NCI-H526 treated with DMSO at 0.1 percent for 48 hours (cell line): ENCODE results near the gene PTPRD.

ENCODE experiments used
- DNase-seq: peaks from one replicate; lab custom pipeline; 2025; lab: John Stamatoyannopoulos, UW

Gene PTPRD

DNA sequence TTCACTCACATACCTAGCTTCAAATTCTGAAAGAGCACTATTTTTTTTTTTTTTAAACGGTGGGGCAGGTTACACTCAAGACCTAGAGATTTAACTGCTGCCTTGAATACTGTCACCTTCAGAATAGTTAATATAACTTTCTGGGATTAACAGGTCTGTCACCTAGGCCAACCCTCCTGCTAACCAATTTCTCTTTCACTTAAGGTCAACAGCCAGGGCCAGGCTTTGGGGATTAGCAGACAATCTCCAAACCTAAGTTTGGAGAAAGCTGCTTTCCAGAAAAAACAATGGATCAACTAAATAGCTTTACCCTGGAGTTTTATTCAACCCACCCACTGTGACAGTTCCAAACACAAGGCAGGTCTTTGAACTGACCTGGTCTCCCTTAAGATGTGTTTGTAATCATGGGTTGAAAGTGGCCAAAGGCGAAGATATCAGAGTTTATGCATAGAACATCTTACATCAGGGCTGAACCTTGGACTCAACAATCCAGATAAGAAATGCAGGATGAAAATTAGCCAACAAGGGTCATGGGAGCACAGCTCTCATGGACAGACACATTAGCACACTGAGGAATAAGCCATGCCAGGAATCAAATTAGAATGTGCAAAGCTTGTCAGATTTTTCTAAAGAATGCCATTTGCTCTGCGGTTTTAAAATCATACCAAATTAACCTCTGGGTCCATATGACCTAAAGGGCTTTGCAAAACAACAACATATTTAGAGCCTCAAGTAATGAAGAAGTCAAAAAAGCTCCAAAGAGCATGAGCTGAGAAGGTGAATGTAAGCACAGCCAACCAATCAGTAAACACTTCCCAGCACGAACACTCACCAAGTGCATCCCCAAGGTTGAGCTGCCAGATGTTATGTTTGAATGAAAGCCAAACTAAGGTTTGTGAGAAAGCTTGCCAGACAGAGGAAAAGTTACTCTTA lies 2274.7 kb downstream of the PTPRD start:
- DNase-seq: no peak

DNA sequence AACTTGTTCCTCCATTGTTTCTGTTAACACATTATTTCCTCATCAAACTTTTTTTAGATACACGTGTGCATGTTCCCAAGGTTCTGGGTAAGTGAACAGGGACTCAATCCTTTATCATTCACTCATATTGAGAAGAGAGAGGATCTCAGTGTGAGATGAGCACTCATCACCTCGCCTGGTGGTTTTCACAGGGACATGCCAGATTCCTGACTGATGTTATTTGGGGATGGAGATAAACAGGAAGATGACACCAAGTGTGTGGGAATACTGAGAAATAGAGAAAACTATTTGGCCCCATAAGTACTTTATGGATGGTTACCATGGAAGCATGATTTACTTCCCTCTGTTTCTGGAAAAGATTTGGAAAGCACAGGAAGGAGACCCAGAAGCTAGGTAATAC lies 2279.9 kb downstream of the PTPRD start:
- no peak for DNase-seq

DNA sequence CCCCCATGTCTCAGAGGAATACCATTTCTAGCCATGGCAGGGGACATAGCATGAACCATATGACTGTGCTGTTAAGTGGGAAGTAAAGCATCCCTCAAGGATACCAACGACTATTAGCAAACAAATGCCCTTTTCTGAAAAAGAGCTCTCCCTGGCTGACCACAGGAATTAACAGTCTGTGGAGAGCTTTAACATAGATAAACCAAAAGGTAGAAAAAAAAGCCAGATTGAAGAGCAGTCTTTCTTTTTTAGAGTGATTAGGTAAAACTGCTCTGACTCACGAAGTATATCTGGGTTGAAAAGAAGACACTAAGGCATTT lies 2280.5 kb downstream of the PTPRD start:
- no peak for DNase-seq

DNA sequence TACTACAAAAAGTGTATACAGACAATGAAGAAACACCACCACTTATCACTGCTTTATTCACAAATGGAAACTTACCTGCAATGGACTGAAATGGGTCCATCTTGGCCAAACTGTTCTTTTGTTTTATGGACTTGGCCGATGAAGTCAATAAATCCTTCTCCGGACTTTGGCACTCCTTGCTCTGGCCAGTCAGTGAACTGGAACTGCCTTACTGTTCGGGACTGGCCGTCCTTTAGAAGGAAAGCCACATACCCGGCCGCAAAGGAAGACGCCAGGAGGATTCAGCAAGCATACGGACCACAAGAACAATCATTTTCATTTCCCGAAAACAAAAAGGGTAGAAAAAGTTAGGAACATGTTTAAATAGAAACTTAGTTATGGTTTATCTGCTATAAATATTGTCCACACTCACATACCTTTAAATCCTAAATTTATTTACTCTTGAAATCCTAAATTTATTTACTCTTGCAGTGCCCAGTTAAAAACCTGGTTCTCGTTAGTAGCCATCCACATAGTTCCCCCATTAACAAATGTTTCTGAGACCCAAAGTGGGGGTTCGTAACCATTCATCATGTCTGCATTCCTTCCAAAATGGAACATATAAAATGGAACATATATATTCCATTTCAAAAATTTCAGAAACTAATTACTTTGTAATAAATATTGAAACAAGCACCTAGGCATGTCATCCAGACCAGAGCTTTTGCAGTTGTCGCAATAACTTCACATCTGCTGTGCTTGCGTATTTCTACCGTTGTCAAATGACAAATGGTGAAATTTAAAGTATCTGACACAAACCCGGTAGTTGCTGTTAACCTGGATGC lies 2281.1 kb downstream of the PTPRD start:
- DNase-seq: no peak

DNA sequence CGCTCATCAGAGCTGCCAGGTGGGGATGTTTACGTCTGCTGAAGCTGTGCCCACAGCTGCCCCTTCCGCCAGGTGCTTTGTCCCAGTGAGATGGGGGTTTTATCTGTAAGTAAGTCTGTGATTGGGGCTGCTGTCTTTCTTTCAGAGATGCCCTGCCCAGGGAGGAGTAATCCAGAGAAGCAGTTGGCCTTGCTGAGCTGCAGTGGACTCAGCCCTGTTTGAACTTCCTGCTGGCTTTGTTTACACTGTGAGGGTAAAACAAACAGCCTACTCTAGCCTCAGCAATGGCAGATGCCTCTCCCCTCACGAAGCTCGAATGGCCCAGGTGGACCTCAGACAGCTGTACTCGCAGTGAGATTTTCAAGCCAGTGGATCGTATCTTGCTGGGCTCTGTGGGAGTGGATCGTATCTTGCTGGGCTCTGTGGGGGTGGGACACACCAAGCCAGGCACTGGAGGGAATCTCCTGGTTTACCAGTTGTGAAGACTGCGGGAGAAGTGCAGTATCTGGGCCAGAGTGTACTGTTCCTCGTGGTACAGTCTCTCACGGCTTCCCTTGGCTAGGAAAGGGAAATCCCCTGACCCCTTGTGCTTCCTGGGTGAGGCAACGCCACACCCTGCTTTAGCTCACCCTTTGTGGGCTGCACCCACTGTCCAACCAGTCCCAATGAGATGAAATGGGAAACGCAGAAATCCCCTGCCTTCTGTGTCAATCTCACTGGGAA lies 2283.1 kb downstream of the PTPRD start:
- peak; percentile 3 for DNase-seq

DNA sequence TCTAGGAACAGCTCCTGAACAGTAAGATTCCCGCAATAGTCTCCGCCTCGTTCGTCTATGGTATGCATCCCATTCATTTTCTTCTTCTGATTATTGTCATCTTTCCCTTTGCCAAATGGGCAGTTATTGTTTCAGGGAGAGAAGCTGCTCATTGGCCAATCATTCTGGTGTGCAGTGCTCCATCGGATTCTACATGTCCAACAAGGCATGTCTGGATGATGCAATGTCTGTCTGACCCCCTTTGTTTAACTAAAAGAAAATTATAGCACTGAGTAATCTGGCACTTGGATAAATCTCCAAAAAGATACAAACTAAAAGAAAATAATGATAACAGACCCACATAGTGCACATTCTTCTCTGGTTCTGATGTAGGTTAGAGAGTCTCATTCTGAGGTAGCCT lies 2297.6 kb downstream of the PTPRD start:
- no peak for DNase-seq

DNA sequence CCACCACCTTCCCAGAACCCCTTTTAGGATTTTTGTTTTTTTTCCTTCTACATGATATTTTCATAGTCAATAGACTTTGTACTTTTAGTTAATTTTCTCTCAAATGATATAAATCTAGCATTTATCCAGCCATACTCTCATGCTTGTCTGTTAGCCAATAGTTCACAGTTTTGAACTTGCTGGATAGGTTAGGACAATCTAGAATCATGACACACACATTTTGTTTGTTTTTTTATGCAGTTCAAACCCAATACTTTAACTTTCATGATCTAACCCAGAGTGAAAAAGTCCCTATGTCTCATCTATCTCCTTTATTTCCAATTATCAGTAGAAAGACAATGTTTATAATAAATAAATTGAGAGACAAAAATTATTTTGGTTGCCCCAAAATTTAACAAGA lies 2303.5 kb downstream of the PTPRD start:
- DNase-seq: no peak

DNA sequence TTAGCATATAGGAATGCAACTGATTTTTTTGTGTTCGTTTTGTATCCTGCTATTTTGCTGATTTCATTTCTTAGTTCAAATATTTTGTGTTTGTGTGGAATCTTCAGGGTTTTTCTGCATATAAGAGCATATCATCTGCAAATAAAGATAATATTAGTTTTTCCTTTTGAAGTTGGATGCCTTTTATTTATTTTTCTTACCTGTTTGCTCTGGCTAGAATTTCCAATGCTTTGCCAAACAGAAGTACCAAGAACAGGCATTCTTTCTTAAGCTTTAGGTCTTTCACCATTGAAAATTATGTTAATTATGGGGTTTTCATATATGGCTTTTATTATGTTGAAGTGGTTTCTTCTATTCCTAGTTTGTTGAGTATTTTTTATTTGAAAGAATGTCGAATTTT lies 2308.1 kb downstream of the PTPRD start:
- DNase-seq: no peak

DNA sequence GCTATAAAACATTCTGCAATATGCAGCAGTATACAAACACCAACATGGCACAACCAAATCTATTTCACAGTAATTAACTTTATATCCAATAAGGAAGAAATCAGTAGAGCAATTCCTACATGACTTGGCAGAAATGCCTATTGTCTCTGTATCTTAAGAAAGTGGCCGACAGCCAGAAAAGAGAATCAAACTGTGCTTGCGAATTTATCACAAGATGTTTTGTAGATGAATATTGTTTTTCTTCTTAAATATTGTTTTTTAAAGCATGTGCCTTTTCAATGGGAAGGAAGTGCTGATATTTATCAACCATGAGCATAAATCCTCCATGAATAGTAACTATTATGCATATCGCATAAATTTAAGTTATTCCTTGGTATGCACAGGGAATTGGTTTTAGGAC lies 2311.5 kb downstream of the PTPRD start:
- DNase-seq: no peak

DNA sequence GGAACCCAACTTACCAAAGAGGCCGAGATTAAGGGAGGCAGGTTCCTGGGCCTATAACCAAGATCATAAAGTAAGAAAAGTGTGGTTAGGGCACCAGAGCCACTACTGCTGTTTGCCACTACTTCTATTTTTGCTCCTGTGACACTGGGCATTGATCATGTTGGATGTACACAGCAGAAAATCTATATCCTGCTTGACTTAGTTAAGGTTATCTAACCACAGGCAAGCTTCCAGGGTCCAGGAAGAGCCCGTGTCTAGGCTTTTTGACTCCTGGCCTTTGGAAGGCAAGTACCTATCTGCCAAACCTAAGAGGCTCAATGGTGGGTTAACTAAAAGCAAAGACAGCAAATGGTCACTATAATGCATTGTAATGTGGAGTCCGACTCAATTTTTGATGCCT lies 2315.8 kb downstream of the PTPRD start:
- DNase-seq: no peak

DNA sequence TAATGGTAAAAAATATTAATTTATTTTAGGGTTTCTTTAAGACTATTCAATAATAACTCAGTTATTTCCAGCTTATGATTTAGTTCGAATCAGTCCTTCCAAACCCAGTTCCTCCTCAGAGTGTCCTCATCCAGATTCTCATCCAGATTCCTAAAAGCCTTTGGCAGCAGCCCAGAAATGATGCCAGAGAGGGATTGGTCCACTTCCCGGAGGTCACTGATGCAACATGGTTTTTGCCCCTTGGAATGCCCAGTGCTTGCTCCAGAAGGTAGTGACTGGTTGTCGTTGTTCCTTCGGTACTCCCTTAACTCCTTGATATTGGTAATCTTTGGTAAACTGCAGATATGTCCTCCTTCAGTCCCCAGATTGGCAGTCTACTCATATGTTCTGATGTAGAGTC lies 2320.1 kb downstream of the PTPRD start:
- no peak for DNase-seq

DNA sequence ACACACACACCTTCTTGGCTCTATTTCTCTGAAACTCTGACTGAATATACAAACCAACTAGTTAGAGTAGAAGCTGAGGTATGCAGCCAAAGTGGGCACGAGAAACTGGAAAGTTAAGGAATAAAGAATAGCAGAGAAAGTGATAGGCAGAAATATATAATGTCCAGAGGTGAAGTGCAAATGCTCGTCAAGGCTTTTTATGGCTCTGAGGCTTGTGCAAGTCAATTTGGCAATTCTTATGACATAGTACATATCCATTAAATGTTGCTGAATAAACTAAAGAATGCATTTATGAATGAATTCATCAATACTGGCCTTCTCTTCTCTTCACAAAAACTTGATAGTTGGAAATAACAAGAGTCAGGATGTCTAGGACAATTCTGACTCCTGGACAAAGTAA lies 2323.1 kb downstream of the PTPRD start:
- DNase-seq: no peak

DNA sequence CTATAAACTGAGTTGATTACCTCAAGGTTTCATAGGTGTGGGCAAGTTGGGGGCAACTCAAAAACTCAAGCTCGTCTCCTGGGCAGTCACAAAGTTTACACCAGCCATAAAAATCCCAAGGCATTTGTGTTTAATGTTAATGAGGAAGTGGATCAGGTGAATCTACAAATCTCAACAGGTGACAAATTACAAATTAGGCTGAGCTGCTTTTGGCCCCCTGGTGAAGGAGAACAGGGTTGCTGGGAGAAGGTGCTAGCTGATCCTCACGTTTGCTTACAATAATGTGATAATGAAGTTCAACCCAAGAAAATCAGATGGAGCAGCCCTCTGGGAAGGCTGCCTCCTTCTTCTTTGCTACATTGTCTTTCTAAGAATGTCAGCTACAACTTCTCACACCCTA lies 2324.8 kb downstream of the PTPRD start:
- no peak for DNase-seq

DNA sequence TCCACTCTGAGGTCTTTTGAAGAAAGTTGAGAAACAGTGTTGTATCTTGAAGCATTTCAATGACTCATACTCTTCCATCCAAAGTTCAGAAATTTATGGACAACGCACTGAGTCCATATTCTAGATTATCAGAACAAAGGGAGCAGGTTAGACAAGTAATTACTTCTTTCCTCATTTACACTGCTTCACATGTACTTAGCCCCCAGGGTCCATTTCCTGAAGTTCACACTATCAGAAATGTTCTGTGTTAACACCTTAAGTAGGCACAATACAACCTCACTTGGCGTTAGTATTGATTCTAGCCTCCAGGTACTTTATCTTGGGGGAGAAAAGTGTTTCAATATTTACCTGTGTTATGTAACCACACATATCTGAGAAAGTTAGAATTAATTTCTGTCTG lies 2325.3 kb downstream of the PTPRD start:
- DNase-seq: no peak

DNA sequence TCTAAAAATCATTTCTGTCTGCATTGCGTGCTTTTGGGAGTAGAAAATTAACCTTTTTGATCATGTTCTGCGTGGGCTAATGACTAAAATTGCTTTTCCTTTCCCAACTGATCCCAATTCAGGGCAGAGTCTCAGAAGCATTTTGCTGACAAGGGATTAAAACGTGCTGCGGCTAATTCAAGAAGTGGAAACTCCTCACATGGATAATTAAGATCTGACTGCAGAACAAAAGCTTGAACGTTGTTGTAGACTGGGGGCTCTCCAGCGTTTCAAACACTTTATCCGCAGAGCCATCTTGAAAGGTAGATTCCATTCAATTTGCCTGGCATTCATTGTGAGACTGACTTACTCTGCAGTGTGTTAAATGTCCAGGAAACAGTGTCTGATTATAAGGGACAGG lies 2327.9 kb downstream of the PTPRD start:
- DNase-seq: no peak

DNA sequence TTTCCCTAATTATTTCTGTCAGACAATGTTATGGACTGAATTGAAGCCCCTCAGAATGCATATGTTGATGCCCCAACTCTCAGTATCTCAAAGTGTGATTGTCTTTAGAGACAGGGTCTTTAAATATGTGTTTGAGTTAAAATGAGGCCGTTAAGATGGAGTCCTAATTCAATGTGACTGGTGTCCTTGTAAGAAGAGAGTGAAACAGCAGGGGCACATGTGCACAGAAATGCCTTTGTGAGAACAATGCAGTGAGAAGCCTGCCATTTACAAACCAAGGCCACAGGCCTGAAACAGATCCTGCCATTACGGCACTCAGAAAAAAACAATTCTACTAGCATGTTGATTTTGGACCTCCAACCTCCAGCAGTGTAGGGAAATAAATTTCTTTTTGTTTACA lies 2330.3 kb downstream of the PTPRD start:
- no peak for DNase-seq

DNA sequence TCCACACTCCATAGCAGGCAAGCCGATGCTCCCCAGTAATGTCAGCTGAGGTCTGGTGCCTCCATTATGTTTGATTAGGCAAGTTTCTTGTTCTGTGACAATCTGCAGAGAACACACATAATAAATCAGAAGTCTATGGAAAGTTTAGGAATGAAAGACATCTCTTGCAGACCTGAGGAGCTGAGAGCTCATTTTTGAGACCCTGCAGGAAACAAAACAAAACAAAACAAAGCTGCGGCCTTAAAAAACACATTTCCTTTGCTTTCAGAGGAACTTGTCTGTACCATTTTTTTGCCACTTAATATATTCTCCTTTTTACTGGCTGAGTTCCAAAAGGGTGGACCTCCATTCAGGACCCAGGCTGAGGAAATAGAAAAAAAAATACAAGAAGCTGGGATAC lies 2332.0 kb downstream of the PTPRD start:
- DNase-seq: no peak

DNA sequence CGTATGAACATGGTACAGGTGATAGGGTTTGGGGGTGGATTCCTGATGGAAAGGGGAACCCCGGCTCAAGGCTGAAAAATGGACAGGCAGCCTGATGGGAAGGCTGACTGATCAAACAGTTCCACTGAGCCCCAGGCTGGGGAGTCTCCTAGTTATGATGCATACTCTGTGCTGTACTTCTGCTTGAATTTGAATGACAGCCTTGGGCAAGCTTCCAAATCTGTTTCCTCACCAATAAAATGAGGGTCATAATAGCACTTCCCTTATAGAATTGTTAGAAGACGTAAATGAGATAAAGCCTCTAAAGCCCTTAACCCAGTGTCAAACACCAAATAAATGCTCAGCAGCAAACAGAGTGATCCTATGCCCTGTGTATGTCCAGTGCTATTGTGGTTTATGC lies 2334.8 kb downstream of the PTPRD start:
- no peak for DNase-seq

DNA sequence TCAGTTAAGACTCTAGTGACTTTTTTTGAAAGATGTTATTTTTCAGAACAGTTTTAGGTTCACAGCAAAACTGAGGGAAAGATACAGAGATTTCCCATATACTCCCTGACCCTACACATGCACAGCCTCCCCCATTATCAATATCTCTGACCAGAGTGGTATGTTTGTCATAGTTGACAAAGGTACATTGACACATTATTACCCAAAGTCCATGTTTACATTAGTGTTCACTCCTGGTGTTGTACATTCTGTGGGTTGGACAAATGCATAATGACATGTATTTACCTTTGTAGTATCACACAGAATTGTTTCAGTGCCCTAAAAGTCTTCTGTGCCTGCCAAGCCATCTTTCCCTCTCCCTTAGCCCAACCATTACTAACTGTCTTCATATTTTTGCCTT lies 2342.6 kb downstream of the PTPRD start:
- no peak for DNase-seq

DNA sequence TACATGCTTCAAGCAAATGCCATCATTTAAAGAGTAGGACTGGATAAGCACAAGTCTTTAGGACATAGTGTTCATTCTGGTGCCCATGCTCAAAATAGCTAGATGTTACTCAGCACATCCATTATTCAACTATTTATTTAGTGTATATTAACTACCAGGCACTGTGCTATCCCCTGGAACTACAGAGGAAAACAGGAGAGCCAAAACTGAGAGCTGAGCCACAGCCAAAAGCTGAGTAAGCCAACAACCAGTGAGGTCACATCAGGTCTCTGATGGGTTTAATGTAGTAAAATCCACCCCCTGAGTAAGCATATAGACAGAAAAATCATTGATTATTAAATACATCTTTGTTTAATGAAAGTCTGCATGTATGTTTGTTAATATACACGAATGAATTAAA lies 2343.9 kb downstream of the PTPRD start:
- DNase-seq: no peak

DNA sequence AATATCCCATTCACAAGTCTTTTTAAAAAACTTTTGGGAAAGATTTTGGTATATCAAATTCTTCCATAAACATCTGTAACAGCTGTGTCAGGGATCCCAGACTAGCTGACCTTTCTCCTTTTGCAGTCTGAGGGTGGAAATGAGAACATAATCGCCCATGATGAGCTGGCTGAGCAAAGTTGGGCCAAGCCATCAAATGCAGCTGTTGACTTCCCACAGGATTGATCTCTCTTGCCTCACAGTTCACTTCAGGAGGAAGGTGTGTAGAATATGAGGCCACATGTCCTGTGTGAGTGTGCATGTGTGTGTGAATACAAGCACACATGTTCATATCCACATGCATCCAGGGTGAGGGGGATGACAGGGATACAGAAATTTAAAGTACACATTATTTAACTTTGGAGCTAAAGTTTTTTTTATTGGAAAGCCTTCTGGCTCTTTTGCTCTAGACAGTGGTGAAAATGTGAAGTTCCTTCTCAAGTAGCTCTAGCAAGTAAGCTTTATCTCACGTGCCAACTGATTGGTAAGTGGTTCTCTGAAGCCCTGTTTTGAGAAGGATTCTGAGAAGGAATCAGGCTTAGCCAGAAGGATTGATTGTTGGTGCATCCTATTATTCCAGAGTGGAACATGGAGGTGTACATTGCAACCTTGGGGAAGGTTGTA lies 2344.5 kb downstream of the PTPRD start:
- DNase-seq: no peak

DNA sequence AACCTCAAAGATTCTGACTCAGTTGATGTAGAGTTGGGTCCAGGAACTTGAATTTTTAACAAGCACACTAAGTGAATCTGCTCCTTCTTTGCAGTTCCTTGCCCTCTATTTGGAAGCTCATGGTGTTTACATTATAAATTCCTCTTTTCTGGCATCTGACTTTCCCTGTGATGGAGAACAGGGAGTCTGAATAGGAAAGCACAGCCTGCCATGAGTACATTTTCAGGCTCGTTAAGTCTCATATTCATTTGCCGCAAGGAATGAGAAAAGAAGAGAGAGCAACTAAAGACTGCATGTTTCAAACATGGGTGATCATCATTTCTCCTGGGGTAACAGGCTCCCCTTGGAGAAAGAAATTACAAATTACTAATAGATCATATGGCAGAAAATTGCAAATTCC lies 2345.2 kb downstream of the PTPRD start:
- no peak for DNase-seq
